Esophagus squamous epithelium (tissue), 4 donors: ENCODE results near the gene NFATC3.

Source experiments
- POLR2A ChIP-seq, 4 donors: fragments of 450-650 bp; IDR thresholded peaks; one replicate each; pipeline ENCODE4 v1.6.1; 2017; ENCODE audit warnings: antibody characterized with exemption in 4 of 4, mild to moderate bottlenecking in 4 of 4, moderate library complexity in 3 of 4
- TF ChIP-seq, protein P1 (sequence below), 6 experiments: fragments of 450-650 bp in 4 of 6; fragments of 200-600 bp in 2 of 6; sonication (generic) in 2 of 6; IDR thresholded peaks; one replicate each; pipeline ENCODE4 v1.5.1; 2016 to 2019; ENCODE audit warnings: antibody characterized with exemption in 6 of 6, mild to moderate bottlenecking in 4 of 6, moderate library complexity in 4 of 6

- TF ChIP-seq, protein P1, sequence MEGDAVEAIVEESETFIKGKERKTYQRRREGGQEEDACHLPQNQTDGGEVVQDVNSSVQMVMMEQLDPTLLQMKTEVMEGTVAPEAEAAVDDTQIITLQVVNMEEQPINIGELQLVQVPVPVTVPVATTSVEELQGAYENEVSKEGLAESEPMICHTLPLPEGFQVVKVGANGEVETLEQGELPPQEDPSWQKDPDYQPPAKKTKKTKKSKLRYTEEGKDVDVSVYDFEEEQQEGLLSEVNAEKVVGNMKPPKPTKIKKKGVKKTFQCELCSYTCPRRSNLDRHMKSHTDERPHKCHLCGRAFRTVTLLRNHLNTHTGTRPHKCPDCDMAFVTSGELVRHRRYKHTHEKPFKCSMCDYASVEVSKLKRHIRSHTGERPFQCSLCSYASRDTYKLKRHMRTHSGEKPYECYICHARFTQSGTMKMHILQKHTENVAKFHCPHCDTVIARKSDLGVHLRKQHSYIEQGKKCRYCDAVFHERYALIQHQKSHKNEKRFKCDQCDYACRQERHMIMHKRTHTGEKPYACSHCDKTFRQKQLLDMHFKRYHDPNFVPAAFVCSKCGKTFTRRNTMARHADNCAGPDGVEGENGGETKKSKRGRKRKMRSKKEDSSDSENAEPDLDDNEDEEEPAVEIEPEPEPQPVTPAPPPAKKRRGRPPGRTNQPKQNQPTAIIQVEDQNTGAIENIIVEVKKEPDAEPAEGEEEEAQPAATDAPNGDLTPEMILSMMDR (IDR thresholded peaks at IDR 0.05): no peak
- TF ChIP-seq POLR2A (IDR thresholded peaks at IDR 0.05): no peak
These were observed 14.2 kb upstream of the NFATC3 start for GRCh38 chr16:68070806-68071517.
